ENCODE results near the gene TEC. TPM values are rescaled to one million over a fixed set of nuclear protein-coding genes. Genes with fewer than 3 reads are reported as not detected.

Gene TEC
- polyA plus RNA-seq, 1 of the 3 experiments (the other 2 are of a cell fraction) = 0.85 TPM

DNA sequence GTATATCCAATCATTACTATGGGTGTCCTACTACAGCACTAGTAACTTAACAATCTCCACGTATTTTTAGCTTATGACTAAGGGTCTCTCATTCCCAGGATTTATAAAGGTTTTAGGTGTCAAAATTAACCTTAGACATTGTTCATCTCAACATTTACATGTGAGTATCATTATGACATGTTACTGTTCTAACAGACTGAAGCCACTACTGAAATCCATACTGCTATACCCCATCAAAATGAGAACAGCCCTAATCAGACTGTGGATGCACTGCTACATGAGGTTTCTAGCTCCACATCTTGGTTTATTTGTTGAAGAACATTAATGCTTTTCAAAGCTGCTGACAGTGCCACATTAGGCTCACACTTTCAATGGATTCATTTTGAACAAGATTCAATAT, 100.0 kb downstream of the TEC start:
- no peak overlapping the region for H3K4me3 ChIP-seq (ENCODE audit: low read depth in 2 of 2, low read length in 1 of 2)
- H3K27ac ChIP-seq (ENCODE audit: low read depth in 2 of 2, low read length in 1 of 2) = no peak overlapping the region
- H3K9me2 ChIP-seq = no peaks in the 10 kb centered on the region
- no peak for DNase-seq
- ChIA-PET POLR2A (no interaction called here), CTCF (no interaction called here)
- H3F3A ChIP-seq (replicated peaks; ENCODE audit: insufficient read depth) = peaks cover 8% of the 10 kb centered on the region
- H3K27me3 ChIP-seq (ENCODE audit: insufficient read depth) = no peaks in the 10 kb centered on the region
- no peak overlapping the region for H3K4me2 ChIP-seq
- H3K9ac ChIP-seq = no peak overlapping the region
- no peaks in the 10 kb centered on the region for H3K36me3 ChIP-seq (replicated peaks in 1 of 2; ENCODE audit: control insufficient read depth in 1 of 2, insufficient read depth in 2 of 2, low read length in 1 of 2)
- 53% methylated on average over 1 of the region's 1 CpG for WGBS (ENCODE audit: low lambda C conversion rate)
- peaks cover 3 to 11% of the 10 kb centered on the region in 2 experiments; a peak in 1 of 4 replicates for H3K4me1 ChIP-seq (ENCODE audit: control insufficient read depth in 1 of 2, insufficient read depth in 2 of 2, low read depth in 1 of 2, low read length in 1 of 2)
- TF ChIP-seq RAD21 (IDR thresholded peaks at IDR 0.05; ENCODE audit: low read length) (no peak), JUND (IDR thresholded peaks at IDR 0.05) (no peak), EZH2phosphoT487 (IDR thresholded peaks at IDR 0.05; ENCODE audit: borderline replicate concordance, low read depth) (no peak), MXI1 (IDR thresholded peaks at IDR 0.05; ENCODE audit: low read depth, low read length) (no peak), MEF2A (IDR thresholded peaks at IDR 0.05; ENCODE audit: borderline replicate concordance, low read depth) (no peak), TAF1 (IDR thresholded peaks at IDR 0.05; ENCODE audit: borderline replicate concordance, low read depth, low read length) (no peak), FOXM1 (IDR thresholded peaks at IDR 0.05; ENCODE audit: low read depth) (no peak), NRF1 (IDR thresholded peaks at IDR 0.05; ENCODE audit: low read depth, low read length) (no peak), SIN3A (IDR thresholded peaks at IDR 0.05; ENCODE audit: borderline replicate concordance, low read depth, low read length) (no peak), GABPA (IDR thresholded peaks at IDR 0.05; ENCODE audit: low read depth) (no peak), RFX5 (IDR thresholded peaks at IDR 0.05; ENCODE audit: low read length) (no peak)
- TF ChIP-seq, protein P1, sequence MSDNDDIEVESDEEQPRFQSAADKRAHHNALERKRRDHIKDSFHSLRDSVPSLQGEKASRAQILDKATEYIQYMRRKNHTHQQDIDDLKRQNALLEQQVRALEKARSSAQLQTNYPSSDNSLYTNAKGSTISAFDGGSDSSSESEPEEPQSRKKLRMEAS (IDR thresholded peaks at IDR 0.05; ENCODE audit: low read depth) = no peak
- TF ChIP-seq, protein P2, sequence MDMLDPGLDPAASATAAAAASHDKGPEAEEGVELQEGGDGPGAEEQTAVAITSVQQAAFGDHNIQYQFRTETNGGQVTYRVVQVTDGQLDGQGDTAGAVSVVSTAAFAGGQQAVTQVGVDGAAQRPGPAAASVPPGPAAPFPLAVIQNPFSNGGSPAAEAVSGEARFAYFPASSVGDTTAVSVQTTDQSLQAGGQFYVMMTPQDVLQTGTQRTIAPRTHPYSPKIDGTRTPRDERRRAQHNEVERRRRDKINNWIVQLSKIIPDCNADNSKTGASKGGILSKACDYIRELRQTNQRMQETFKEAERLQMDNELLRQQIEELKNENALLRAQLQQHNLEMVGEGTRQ (IDR thresholded peaks at IDR 0.05; ENCODE audit: borderline replicate concordance, low read depth, low read length) = no peak
- TF ChIP-seq, protein P3, sequence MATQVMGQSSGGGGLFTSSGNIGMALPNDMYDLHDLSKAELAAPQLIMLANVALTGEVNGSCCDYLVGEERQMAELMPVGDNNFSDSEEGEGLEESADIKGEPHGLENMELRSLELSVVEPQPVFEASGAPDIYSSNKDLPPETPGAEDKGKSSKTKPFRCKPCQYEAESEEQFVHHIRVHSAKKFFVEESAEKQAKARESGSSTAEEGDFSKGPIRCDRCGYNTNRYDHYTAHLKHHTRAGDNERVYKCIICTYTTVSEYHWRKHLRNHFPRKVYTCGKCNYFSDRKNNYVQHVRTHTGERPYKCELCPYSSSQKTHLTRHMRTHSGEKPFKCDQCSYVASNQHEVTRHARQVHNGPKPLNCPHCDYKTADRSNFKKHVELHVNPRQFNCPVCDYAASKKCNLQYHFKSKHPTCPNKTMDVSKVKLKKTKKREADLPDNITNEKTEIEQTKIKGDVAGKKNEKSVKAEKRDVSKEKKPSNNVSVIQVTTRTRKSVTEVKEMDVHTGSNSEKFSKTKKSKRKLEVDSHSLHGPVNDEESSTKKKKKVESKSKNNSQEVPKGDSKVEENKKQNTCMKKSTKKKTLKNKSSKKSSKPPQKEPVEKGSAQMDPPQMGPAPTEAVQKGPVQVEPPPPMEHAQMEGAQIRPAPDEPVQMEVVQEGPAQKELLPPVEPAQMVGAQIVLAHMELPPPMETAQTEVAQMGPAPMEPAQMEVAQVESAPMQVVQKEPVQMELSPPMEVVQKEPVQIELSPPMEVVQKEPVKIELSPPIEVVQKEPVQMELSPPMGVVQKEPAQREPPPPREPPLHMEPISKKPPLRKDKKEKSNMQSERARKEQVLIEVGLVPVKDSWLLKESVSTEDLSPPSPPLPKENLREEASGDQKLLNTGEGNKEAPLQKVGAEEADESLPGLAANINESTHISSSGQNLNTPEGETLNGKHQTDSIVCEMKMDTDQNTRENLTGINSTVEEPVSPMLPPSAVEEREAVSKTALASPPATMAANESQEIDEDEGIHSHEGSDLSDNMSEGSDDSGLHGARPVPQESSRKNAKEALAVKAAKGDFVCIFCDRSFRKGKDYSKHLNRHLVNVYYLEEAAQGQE (IDR thresholded peaks at IDR 0.05; ENCODE audit: low read depth, low read length) = no peak
- H4K20me1 ChIP-seq (ENCODE audit: insufficient read depth) = no peaks in the 10 kb centered on the region
- H3K9me3 ChIP-seq = no peaks in the 10 kb centered on the region
- no peak overlapping the region for H2AFZ ChIP-seq (ENCODE audit: low read depth)
- no peaks in the 10 kb centered on the region for H3K79me2 ChIP-seq (ENCODE audit: insufficient read depth)

Data from SK-N-SH (cell line).